NCI-H748 (cell line): ENCODE results near the gene HOXB2.

ENCODE experiments used
- DNase-seq: peaks from one replicate; lab custom pipeline; 2025; ENCODE audit not compliant: unreplicated experiment; lab: John Stamatoyannopoulos, UW

Gene HOXB2

DNA sequence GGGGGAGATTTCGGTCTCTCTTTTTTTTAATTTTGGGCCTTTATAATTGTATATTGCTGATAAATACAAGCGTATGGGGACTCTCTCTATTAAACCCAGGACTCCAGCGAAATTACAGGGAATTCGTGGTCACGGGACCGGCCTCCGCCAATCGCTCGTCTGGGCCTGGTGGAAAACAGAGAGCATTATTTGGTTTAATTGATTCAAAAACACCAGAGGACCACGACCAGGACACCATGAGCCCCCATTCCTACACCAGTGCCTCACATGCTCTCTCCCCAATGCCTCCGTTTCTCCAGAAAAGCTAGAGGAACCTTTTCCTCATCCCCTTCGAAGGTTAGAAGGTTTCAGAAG is at the start of gene HOXB2:
Gene HOXB2 (minus strand): TSS at position 88 of the 354 bp plus-strand sequence. CDS start 198 bp downstream, outside the sequence.
- DNase-seq: peak; percentile 81

- DNase-seq: peak; percentile 94
These were observed 49.1 kb upstream of the HOXB2 start for GRCh38 chr17:48593840-48594537.

- peak; percentile 83 for DNase-seq
These were observed 48.4 kb upstream of the HOXB2 start, which contains the start of gene HOXB5 for GRCh38 chr17:48593126-48593829. HOXB5 (minus strand) TSS chr17:48593779; CDS start chr17:48593682, 97 bp downstream.

GRCh38 chr17:48592577-48592976 is 47.7 kb upstream of the HOXB2 start:
- peak; percentile 24 for DNase-seq

GRCh38 chr17:48592057-48592514 is 47.2 kb upstream of the HOXB2 start:
- DNase-seq: no peak

DNA sequence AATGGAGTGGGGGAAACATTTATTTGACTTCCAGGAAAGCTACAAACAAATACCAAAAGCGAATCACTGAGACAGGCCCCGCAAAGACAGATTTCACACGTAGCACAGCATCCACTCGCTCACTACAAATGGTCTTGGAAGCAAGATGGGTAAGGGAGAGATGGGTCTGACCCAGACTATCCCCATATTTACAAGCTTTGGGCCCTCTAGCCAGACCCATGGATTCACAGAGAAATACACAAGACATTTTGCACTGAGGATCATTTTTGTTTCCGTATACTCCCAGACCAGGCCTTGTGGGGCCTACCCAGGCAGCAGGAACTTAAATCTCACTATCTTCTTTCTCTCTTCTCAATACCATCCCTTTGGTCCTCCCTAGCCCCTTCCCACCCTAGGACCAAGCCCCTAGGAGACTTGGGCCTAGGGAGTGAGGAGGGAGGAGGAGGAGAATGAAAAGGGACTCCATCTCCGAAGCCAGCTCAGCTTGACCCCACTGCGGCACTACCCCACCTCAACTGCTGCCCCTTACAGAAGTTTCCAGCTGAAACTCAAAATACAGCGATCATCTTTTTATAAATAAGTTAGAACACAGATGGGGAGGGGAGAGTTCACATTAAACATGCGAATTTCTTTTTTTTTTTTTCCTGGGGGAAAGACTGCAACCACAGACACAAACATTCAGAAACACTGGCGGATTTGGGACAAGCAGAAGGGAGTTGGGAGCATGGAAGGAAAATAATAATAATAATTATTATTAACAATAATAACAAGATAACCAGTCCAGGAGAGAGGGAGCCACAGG is 46.5 kb upstream of the HOXB2 start:
- DNase-seq: no peak

DNA sequence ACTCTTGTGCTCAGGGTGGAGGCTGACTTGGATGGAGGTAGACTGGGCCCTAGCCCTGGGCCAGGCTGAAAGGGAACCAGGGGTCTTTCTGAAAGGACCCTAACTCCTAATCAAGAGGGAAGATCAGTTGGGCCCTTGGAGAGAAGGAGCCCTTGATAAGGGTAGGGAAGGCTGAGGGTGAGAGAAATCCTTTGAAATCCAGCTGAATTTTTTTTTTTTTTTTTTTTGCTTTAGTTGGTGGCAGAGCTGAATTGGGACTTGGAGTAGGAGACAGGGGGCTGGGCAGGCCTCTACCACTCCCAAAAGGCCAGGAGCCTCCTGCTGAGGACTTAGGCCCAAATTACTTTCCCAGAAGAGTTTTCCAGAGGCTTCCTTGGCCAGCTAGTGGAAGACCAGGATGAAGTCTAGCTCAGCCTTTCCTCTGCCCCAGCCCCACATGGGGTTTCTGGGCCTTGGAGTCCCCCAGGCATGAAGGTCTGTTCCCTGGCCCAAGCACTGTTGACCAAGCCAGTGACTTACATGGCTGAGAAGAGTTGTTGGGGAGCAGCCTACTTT is 45.8 kb upstream of the HOXB2 start:
- DNase-seq: no peak

- DNase-seq: no peak
These were observed 45.1 kb upstream of the HOXB2 start, which contains the start of gene HOXB3 for GRCh38 chr17:48589831-48590606. HOXB3 (minus strand) TSS chr17:48590241; CDS start chr17:48552474, 37,767 bp downstream.

DNA sequence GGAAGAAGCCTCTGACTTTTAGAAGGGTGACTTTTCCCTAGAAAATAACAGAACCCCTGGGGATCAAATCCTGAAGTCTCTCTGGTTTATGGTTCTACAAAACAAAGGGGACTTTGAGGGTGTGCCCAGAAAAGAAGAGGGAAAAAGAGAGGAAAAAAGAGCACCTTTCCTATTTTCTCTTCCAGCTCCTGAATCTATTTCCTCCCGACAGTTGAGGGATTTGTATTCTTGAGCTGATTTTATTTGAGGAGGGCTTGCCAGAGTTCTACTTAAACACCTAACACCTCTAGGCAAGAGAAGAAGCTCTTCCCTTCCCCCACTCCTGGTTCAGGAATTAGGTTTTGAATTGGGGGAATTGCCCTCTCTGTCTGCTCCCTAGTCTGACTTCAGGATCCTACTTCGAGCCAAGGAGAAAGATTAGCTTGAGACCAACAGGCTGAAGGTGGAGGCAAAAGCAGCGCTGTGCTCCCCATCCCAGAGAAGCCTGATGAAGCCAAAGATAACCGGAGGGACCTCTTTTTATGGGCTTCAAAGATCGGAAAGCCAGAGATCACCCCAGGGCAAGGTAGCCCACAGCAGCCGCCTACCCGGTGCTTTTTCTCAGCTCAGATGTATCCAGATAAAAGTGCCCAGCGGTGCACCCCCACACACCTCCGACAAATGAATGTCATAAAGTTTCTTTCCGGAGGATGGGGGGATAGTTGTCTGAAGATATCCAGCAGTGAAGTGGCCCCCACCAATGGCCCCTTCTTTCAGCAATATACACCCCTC is 44.3 kb upstream of the HOXB2 start:
- DNase-seq: no peak

GRCh38 chr17:48588528-48588927 is 43.6 kb upstream of the HOXB2 start:
- no peak for DNase-seq

GRCh38 chr17:48588074-48588415 is 43.1 kb upstream of the HOXB2 start:
- no peak for DNase-seq

DNA sequence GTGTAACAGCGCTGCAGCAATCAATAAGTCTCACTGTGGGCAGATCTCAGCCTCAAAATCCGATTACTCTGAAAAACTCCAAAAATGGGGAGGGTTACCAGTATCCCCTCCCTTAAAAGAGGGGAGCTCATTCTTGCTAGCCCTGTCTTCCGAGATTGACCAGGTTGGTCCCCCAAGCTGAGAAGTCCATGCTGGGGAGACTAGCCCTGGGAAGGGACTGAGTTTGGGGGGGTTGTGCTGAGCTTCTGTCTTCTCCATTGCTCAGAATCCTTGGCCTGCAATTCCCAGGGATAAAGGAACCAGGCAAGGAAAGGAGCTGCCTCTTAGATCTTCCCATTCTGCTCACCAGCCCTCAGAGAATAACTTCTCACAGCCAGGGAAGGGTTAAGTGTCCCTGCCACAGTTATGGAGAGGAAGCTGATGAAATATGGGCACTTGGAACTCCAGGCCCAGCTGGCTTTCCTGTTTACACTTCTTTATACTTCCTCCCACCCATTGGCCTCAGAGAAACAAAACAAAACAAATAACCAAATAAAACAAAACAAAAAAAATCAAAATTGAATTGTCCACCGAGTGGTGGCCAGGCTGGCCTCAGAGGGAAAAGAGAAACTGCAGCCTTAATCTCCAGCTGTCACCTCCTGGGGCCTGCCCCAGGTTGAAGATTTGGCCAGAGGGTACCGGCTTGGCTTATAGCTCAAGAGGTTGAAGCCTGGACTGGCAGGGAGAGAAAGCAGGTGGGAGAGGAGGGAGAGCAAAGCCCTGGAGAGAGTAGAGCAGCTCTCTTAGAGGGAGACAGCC is 42.6 kb upstream of the HOXB2 start:
- DNase-seq: peak; percentile 60

DNA sequence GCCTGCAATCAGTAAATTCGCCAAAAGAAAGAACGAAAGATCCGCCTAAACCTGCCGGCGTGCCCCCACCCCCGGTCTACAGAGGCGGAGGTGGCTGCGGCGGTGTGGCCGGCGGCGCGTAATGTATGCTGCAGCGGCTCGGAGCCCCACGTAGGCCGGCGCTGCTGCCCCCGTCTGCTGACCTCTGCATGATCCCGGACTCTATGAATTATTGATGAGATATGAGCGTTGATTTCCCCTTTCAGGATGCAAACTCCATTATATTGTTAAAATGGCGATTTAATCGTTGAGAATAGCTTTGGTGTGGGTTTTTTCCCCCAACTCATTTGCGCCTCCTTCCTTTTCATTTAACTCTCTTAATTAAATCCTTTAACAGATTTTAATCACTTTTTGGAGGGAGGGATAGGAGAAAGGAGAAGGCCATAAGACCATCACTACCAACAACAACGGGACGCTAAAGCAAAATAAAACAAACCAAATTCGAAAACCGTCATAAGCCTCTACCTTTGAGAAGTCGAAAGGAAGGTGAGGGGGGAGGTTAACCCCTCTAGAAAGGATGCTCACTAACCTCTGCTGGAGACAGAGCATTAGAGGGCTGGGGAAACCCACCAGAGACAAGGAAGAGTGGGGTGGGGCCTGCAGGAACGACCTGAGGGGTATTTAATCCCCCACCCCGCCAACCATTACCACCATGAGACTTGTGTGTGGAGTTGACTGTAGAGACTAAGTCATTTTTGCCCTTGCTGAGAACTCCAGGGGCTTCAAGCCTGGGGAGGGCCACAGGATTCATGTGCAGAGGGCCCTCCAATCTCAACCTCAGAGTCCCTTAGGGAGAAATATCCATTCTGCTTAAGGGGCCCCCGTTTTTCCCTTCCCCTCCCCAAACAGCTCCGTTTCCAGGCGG is 41.7 kb upstream of the HOXB2 start:
- peak; percentile 56 for DNase-seq

DNA sequence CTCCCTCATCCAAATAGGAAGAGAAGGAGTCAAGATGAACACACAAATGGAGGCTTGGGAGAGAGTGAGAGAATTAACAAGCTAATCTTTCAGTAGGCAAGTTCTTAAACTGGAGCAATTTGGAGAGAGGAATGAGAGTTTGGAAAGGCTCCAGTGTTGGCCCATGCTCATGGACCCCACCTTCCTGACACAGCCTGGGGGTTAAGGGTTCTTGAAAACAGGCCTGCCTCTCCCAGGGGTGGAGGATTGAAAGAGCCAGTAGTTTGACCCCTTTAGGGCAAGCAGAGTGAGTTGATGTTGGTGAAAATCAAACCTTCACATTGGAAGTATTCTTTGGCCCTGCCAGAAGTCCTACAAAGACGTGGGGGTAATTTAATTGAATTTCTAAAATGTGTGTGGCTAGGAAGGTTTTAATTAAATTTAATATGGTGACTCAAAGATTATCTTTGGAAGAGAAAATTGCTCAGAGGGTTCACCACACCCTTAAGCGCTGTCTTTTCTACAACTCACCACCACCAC is 39.4 kb upstream of the HOXB2 start:
- no peak for DNase-seq

DNA sequence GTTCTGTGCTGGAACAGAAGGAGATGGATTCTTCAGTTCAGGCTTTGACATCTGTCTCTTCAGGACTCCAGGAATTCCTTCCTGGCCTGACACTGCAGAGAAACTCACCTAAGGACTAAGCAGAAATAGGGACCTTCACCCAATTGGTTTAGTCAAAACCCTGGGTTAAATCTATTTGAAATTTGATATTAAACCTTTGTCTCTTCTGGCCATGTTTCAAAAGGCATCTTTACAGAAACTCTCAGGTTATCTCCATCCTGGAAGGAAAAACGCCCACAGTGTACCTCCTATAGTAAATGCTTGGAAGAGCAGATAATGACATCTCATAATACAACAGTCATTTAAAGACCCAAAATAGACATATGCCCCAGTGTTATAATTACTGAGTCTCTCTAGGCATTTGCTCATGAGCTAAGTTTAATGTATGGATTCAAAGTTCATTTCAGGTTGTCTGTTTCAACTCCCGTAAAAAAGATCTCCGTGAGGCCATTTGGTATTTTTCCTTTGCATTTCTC is 38.9 kb upstream of the HOXB2 start:
- DNase-seq: no peak

GRCh38 chr17:48582750-48583069 is 37.8 kb upstream of the HOXB2 start:
- no peak for DNase-seq

- no peak for DNase-seq
These were observed 35.0 kb upstream of the HOXB2 start for GRCh38 chr17:48579760-48580554.
